ENCODE data around the gene KCNK18. TPM values are rescaled to one million over a fixed set of nuclear protein-coding genes. Genes with fewer than 3 reads are reported as not detected.
"Not testable (repeated sequence)": the region's sequence is repeated elsewhere in the genome, so short reads cannot be mapped to it uniquely, and the experiment has no call there.

Gene KCNK18
- total RNA-seq, 1 donor from 2014 or later: not detected

- no peak for DNase-seq (ENCODE audit: low spot score)
- ATAC-seq: no peak
- intact Hi-C loops (cut with DNase I): no loop called here
Observed at GRCh38 chr10:117216028-117216427, 18.7 kb downstream of the KCNK18 start.

GRCh38 chr10:117216611-117217195 lies 19.4 kb downstream of the KCNK18 start:
- DNase-seq (ENCODE audit: low spot score) (peak; percentile 81), ATAC-seq (peak; percentile 82)
- intact Hi-C loops (cut with DNase I): no loop called here

DNA sequence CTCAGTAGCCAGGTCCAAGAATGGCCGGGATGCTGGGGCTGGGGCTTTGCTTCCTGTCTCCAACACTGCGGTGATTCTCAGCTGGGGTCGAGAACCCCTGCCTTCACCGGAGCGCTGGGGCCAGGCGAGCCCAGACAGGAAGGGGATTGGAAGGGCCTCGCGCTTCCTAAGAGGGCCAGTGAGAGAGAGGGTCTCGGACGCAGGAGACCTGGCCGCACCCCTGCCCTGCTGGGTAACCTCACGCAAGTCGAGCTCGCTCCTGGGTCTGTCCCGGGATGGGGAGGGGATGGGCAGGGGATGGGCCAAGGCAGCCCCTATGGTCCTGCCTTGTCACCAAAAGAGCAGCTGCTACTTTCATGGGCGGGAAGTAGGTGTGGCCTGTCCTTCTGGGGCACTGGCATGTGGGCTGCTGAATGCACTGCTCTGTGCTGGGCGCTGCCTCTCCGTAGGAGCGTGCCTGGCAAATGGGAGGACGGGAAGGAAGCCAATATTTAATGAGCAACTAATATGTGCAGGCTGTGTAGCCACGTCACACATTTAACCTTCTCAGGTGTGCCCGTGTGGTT lies 20.0 kb downstream of the KCNK18 start:
- DNase-seq (ENCODE audit: low spot score) (no peak), ATAC-seq (peak; percentile 43)
- intact Hi-C loops (cut with DNase I): no loop called here

- ATAC-seq: no peak
- intact Hi-C loops (cut with DNase I): no loop called here
- no peak for DNase-seq (ENCODE audit: low spot score)
Observed at GRCh38 chr10:117218654-117219053, 21.4 kb downstream of the KCNK18 start.

GRCh38 chr10:117221156-117221711 lies 23.9 kb downstream of the KCNK18 start:
- DNase-seq (ENCODE audit: low spot score): no peak
- ATAC-seq: no peak

GRCh38 chr10:117222552-117222951 lies 25.3 kb downstream of the KCNK18 start:
- DNase-seq (ENCODE audit: low spot score) (no peak), ATAC-seq (no peak)
- intact Hi-C loops (cut with DNase I): loop anchor here (10.0 kb wide), 1 partner anchor 102 kb away; no protein-coding TSS in a partner anchor

More at GRCh38 chr10:117221156-117221711, 23.9 kb downstream of the KCNK18 start:
- intact Hi-C loops (cut with DNase I): loop anchor here (10.0 kb wide), 1 partner anchor 104 kb away; no protein-coding TSS in a partner anchor

DNA sequence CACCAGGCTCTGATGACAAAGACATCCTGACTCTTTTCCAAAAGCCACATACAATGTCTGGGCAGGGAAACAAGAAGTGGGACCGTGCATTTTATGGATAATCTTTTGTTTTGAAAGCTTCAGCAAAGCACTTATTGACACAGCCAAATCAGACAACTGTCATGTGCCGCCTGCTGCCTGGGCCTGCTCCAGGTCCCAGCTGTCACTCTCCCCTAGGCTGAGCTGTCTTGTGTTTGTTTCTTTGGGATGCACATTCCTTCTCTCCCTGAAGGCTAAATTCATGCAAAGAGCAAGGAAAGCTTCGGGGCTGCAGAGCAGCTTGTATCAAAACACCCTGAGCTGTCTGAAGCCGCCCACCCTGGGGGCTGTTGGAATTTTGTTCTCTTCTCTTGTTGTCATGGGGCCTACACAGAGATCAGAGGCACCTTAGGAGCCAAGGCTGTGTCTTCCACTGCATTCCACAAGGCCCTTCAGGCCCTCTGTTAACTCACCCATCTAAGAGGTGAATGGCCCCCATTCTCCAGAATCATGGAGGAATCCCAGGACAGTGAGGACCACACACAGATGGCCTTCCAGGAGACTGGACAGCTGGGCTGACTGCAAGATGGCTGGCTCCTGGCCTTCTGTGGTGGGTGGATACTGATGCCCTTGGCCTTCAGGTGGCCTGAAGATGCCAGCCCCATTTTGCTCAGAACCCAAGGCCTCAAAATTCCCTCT lies 25.8 kb downstream of the KCNK18 start:
- intact Hi-C loops (cut with DNase I): loop anchor here (10.0 kb wide), 1 partner anchor 102 kb away; no protein-coding TSS in a partner anchor
- DNase-seq (ENCODE audit: low spot score) (no peak), ATAC-seq (no peak)

DNA sequence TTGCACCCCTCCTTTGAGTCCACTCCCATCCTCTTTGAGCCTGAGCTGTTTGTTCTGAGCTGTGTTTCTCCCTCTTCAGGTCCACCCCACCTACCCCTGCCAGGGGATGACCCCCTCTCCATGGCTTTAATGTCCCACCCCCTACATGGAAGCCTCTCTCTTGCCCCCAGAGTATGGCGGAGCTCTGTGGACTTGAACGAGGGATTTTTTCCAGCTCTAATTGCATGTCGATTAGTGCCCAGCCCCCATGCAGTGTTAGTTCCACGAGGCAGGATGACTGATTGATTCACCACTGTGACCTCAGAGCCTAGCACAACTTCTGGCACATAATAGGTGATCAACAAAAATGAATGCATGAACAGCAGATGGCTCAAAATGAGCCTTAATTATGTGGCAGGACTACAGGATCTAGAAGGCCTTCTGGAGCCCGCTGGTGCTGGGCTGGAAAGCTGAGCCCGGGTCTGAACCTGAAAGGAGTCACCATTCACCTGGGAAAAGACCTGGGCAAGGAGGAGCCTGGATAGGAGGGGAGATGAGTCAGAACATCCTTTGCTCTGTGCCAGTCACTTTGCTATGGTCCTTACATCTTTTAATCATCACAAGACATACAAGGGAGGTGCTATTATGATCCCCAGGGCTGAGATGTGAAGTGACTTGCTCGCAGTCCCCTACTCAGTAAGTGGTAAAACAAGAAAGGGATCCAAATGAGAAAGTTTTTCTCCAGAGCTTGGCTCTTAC lies 26.6 kb downstream of the KCNK18 start:
- intact Hi-C loops (cut with DNase I): loop anchor here (10.0 kb wide), 1 partner anchor 101 kb away; no protein-coding TSS in a partner anchor
- ATAC-seq: no peak
- peak; percentile 5 for DNase-seq (ENCODE audit: low spot score)

GRCh38 chr10:117224881-117225280 lies 27.6 kb downstream of the KCNK18 start:
- intact Hi-C loops (cut with DNase I): loop anchor here (10.0 kb wide), 1 partner anchor 100 kb away; no protein-coding TSS in a partner anchor
- DNase-seq (ENCODE audit: low spot score): peak; percentile 15
- no peak for ATAC-seq

GRCh38 chr10:117226813-117227451 lies 29.6 kb downstream of the KCNK18 start:
- intact Hi-C loops (cut with DNase I): loop anchor here (10.0 kb wide), 1 partner anchor 98 kb away; no protein-coding TSS in a partner anchor
- DNase-seq (ENCODE audit: low spot score) (no peak), ATAC-seq (no peak)

DNA sequence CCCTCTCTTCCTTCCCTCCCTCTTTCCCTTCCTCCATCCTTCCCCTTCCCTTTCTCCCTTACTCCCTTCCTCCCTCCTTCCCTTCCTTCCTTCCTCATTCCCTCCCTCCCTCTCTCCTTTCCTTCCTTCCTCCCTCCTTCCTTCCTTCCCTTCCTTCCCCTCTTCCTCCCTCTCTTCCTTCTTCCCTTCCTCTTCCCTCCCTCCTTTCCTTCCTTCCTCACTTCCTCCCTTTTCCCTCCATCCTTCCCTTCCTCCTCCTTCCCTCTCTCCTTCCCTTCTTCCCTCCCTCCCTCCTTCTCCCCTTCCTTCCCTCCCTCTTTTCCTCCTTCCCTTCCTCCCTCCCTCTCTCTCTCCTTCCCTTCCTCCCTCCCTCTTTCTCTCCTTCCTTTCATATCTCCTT lies 30.9 kb downstream of the KCNK18 start:
- intact Hi-C loops (cut with DNase I): loop anchor here (10.0 kb wide), 1 partner anchor 97 kb away; no protein-coding TSS in a partner anchor
- DNase-seq (ENCODE audit: low spot score) (no peak), ATAC-seq (no peak)

DNA sequence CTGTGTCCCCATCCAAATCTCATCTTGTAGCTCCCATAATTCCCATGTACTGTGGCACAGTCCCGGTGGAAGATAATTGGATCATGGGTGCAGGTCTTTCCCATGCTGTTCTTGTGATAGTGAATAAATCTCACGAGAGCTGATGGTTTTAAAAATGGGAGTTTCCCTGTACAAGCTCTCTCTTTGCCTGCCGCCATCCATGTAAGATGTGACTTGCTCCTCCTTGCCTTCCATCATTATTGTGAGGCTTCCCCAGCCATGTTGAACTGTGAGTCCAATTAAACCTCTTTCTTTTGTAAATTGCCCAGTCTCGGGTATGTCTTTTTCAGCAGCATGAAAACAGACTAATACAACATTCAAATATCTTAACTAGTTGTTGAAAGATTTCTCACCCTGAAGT lies 32.8 kb downstream of the KCNK18 start:
- ATAC-seq; intact Hi-C loops (cut with DNase I); DNase-seq (ENCODE audit: low spot score): not testable (repeated sequence)

- ATAC-seq (no peak), DNase-seq (ENCODE audit: low spot score) (no peak)
- intact Hi-C loops (cut with DNase I): no loop called here
Observed at GRCh38 chr10:117237401-117237991, 40.2 kb downstream of the KCNK18 start.

DNA sequence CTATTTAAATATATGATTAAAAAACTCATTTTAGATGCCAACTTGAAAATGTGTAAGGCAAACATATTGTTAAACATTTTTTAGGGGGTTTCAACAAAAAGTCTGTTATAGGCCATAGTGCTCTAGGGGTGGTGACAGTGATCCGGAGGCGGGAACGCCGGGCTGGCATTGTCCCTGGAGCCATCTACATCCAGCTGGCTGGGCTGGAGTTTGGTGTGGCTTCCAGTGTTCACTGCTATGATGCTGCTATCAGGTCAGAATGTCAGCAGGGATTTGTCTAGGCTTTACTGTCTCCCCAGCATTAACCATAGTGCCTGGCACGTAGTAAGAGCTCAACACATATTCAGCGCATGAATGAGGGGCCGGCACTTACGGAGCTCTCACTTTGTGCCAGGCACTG lies 41.8 kb downstream of the KCNK18 start:
- ATAC-seq (no peak), DNase-seq (ENCODE audit: low spot score) (no peak)
- intact Hi-C loops (cut with DNase I): no loop called here

DNA sequence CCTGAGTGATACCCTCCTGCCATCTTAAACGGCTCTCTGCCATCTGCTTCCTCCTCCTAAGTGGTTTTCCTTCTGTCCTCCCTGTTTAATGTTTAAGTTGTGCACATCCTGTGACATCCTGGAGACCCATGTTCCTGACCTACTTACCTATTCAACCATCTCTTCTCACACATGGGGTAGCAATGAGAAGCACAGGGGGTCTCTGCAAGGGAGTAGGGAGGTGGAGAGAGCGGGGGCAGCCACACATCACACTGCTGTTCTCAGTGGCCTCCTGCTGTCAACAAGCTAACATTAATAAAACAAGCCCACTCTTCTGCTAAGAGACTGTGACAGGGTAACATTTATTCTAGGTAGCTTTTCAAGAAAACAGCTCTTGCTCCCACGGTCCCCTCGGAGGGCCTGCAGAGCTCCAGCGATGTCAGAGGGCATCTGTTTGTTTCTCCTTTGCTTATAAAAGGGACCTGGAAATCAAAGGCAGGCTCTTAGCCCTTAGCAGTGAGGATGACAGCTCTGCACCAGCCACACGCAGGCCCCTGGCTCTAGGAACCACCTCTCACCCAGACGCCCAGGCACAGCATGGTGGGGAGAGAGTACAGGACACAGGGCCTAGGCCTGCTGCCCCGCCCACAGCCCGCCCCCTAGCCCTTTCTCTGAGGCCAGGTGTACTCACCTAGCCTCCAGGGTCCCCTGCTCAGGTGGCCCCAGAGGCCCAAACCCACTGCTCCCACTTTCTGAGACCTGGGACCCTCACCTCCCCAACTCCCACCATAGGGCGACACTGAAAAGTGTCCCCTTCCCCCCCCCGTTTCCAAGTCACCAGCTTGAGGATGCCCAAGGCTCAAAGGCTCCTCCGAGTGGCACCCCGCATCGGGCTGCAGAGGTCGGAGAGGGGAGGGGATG lies 42.7 kb downstream of the KCNK18 start:
- DNase-seq (ENCODE audit: low spot score): no peak
- no peak for ATAC-seq
- intact Hi-C loops (cut with DNase I): no loop called here

DNA sequence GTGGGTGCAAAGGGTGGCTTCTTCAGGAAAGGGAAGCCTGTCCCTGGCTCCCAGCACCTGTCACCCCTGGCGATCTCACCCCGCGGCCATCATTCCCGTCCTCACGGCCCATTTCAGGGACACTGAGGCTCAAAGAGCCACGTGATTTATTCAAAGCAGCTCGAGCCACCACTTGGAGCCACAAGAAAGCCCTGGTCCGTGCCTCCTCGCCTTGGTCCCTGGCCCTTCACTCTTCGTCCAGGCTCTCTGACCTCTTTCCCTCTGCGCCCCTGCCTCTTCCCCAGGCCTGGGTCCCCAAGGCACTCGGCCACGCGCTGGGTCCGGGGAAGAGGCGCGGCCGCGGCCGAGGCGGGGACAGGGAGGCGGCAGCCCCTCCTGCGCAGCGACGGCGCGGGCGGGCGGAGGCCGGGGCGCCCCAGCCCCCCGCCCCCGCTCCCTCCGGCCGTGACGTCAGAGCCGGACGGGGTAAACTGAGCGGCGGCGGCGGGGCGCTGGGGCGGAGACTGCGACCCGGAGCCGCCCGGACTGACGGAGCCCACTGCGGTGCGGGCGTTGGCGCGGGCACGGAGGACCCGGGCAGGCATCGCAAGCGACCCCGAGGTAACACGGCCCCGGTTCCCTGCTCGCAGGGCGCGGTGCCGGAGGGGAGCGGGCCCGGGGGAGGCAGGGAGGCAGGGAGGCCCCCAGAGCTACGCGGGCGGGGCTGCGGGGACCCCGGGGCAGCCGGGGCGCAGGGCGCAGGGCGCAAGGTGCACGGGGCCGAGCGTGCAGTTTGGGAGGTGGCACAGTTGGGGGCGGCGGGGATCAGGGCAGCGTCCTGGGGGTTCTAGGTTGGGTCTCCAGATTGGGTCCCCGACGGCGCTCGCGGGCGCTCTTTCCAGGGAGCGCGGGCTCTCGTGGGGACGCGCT lies 43.6 kb downstream of the KCNK18 start, which contains the start of gene SLC18A2:
SLC18A2 (plus strand) TSS at position 494 of the 909 bp plus-strand sequence. CDS start 580 bp downstream, outside the sequence.
- ATAC-seq: no peak
- DNase-seq (ENCODE audit: low spot score): no peak
- intact Hi-C loops (cut with DNase I): no loop called here
